Hematopoietic multipotent progenitor cell treated with erythropoietin and hydrocortisone succinate and interleukin-3 and kit ligand, for 8 days (in vitro differentiated cells): Measurements from ENCODE around the gene IL7R.

Experiments
- DNase-seq: peaks from one replicate; pipeline ENCODE4 v3.0.0-alpha.2; 2015

The IL7R gene

GRCh38 chr5:35856765-35857351 is at the start of gene IL7R:
Gene IL7R (plus strand): TSS chr5:35856891. CDS start chr5:35856978, 87 bp downstream.
- DNase-seq = peak; percentile 46

GRCh38 chr5:35810601-35811000 is 46.1 kb upstream of the IL7R start:
- no peak for DNase-seq

GRCh38 chr5:35811108-35811741 is 45.5 kb upstream of the IL7R start:
- no peak for DNase-seq

GRCh38 chr5:35813521-35813920 is 43.2 kb upstream of the IL7R start:
- DNase-seq = no peak

- DNase-seq = peak; percentile 50
Measured at GRCh38 chr5:35815089-35815936, 41.4 kb upstream of the IL7R start.

- no peak for DNase-seq
Measured at GRCh38 chr5:35816881-35817521, 39.7 kb upstream of the IL7R start.

GRCh38 chr5:35819026-35819425 is 37.7 kb upstream of the IL7R start:
- no peak for DNase-seq

GRCh38 chr5:35819668-35820067 is 37.0 kb upstream of the IL7R start:
- no peak for DNase-seq

GRCh38 chr5:35820735-35821134 is 36.0 kb upstream of the IL7R start:
- no peak for DNase-seq

GRCh38 chr5:35821513-35821912 is 35.2 kb upstream of the IL7R start:
- DNase-seq = no peak

GRCh38 chr5:35822511-35822910 is 34.2 kb upstream of the IL7R start:
- no peak for DNase-seq

GRCh38 chr5:35823347-35824098 is 33.2 kb upstream of the IL7R start:
- DNase-seq = no peak

GRCh38 chr5:35826056-35826455 is 30.6 kb upstream of the IL7R start:
- DNase-seq = no peak

- no peak for DNase-seq
Measured at GRCh38 chr5:35826554-35826953, 30.1 kb upstream of the IL7R start.

- no peak for DNase-seq
Measured at GRCh38 chr5:35828082-35828598, 28.6 kb upstream of the IL7R start.

- DNase-seq = no peak
Measured at GRCh38 chr5:35830587-35830986, 26.1 kb upstream of the IL7R start.

- DNase-seq = no peak
Measured at GRCh38 chr5:35832762-35833161, 23.9 kb upstream of the IL7R start.

GRCh38 chr5:35833224-35833623 is 23.5 kb upstream of the IL7R start:
- no peak for DNase-seq

- no peak for DNase-seq
Measured at GRCh38 chr5:35835796-35836742, 20.6 kb upstream of the IL7R start.

- no peak for DNase-seq
Measured at GRCh38 chr5:35838370-35839042, 18.2 kb upstream of the IL7R start.

GRCh38 chr5:35842856-35843255 is 13.8 kb upstream of the IL7R start:
- no peak for DNase-seq
